Endothelial cell of umbilical vein (primary cell): ENCODE results near the gene ATP2B2.

Experiments used
- EZH2 ChIP-seq: IDR thresholded peaks from 2 replicates; pipeline ENCODE4 v1.6.1; 2012; ENCODE audit warnings: borderline replicate concordance, low read depth, mild to moderate bottlenecking, moderate library complexity, low read length, inconsistent platforms; ENCODE audit not compliant: severe bottlenecking
- FOS ChIP-seq: IDR thresholded peaks from 2 replicates; pipeline ENCODE4 v1.6.1; 2011; ENCODE audit warnings: mild to moderate bottlenecking, low read length, moderate library complexity, borderline replicate concordance; ENCODE audit not compliant: insufficient read depth
- GATA2 ChIP-seq: IDR thresholded peaks from 2 replicates; pipeline ENCODE4 v1.7.0; 2011; ENCODE audit warnings: low read depth, mild to moderate bottlenecking, moderate library complexity, mixed read lengths, low read length; ENCODE audit not compliant: insufficient read length, insufficient read depth
- JUN ChIP-seq: IDR thresholded peaks from 2 replicates; pipeline ENCODE4 v1.6.1; 2011; ENCODE audit warnings: borderline replicate concordance, low read depth; ENCODE audit not compliant: insufficient read length, insufficient read depth
- MAX ChIP-seq: IDR thresholded peaks from 2 replicates; pipeline ENCODE4 v1.6.1; 2011; ENCODE audit not compliant: insufficient read depth, insufficient read length
- MYC ChIP-seq: IDR thresholded peaks from one replicate; pipeline ENCODE4 v1.6.1; 2011; ENCODE audit warnings: mild to moderate bottlenecking, low read depth, low read length
- POLR2A ChIP-seq: IDR thresholded peaks from 2 replicates; pipeline ENCODE4 v1.6.1; 2012; ENCODE audit warnings: low read depth, mild to moderate bottlenecking, control low read depth, low read length
- POLR2AphosphoS5 ChIP-seq: IDR thresholded peaks from 2 replicates; pipeline ENCODE4 v1.6.1; 2012; ENCODE audit warnings: low read depth, mild to moderate bottlenecking, control low read depth, low read length, moderate library complexity; ENCODE audit not compliant: insufficient read depth
- TF ChIP-seq, protein P1 (sequence below), 2 donors: IDR thresholded peaks; 1 replicate in 1 of 2; 2 replicates in 1 of 2; pipeline ENCODE4 v1.5.1; 2011; ENCODE audit warnings: low read length in 2 of 2, mild to moderate bottlenecking in 2 of 2, moderate library complexity in 2 of 2, control low read depth in 1 of 2, inconsistent platforms in 1 of 2, low read depth in 1 of 2; ENCODE audit not compliant: insufficient read depth in 1 of 2; ENCODE audit errors: extremely low read depth in 1 of 2

DNA sequence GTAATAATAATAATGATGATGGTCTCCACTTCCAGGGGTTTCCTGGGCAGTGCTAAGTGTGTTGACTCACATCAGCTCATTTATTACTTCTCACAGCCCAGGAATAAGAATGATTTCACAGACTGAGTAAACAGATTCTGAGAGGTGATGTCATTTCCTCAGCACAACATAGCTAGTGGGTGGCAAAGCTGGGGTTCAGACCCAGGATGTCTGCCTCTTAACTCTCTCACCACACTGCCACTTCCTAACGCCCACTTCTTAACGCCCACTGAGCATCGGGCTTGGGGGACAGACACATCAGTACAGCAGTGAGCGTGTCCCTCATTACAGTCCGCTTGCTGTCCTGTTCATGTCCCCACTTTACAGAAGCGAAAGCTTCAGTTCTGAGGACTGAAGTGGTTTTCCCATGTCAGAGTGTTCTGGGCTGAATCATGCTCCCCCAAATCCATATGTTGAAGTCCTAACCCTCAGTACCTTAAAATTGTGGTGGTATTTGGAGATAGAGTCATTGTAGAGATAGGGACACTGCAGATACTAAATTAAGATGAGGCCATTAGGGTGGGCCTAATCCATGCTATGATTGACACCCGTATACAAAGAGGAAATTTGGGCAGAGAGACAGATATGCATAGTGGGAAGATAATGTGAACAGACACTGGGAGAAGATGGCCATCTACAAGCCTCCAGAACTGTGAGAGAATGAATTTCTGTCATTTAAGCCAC lies 68.0 kb downstream of the ATP2B2 start:
- TF ChIP-seq JUN (peak; percentile 53), GATA2 (no peak), POLR2A (no peak), EZH2 (no peak), POLR2AphosphoS5 (no peak), FOS (peak; percentile 50), MAX (no peak), MYC (no peak)
- TF ChIP-seq, protein P1, sequence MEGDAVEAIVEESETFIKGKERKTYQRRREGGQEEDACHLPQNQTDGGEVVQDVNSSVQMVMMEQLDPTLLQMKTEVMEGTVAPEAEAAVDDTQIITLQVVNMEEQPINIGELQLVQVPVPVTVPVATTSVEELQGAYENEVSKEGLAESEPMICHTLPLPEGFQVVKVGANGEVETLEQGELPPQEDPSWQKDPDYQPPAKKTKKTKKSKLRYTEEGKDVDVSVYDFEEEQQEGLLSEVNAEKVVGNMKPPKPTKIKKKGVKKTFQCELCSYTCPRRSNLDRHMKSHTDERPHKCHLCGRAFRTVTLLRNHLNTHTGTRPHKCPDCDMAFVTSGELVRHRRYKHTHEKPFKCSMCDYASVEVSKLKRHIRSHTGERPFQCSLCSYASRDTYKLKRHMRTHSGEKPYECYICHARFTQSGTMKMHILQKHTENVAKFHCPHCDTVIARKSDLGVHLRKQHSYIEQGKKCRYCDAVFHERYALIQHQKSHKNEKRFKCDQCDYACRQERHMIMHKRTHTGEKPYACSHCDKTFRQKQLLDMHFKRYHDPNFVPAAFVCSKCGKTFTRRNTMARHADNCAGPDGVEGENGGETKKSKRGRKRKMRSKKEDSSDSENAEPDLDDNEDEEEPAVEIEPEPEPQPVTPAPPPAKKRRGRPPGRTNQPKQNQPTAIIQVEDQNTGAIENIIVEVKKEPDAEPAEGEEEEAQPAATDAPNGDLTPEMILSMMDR (IDR thresholded peaks at IDR 0.05; ENCODE audit: extremely low read depth in 1 of 2, insufficient read depth in 1 of 2, low read depth in 1 of 2, low read length in 2 of 2), result no peak
